Stimulated activated CD4-positive, alpha-beta T cell treated with anti-CD3 and anti-CD28 coated beads, Interleukin-4, amount 100 ng/mL, for 24 hours (primary cell): ENCODE results near the gene AKAP6.
"Not testable (repeated sequence)": the region's sequence is repeated elsewhere in the genome, so short reads cannot be mapped to it uniquely, and the experiment has no call there.

ENCODE experiments used
- DNase-seq: peaks from one replicate; pipeline ENCODE4 v3.0.0-alpha.2; 2020

The AKAP6 gene

DNA sequence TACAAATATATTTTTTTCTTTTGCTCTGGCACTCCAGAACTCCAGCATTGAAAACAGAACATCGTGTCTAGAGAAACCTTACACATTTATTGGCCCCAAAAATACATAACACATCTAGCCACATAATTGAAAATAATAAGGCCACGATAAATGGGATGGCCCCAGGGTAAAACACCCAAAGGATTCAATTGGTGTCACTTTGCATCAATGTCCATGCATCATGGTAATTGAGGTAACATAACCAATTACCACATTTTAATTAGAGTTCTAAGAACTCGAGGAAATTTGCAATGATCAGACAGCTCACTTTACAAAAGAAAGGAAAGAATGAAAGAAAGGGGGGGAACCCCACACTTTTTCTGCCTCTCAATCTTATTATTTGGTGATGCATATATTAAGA, 457.8 kb downstream of the AKAP6 start:
- no peak for DNase-seq

DNA sequence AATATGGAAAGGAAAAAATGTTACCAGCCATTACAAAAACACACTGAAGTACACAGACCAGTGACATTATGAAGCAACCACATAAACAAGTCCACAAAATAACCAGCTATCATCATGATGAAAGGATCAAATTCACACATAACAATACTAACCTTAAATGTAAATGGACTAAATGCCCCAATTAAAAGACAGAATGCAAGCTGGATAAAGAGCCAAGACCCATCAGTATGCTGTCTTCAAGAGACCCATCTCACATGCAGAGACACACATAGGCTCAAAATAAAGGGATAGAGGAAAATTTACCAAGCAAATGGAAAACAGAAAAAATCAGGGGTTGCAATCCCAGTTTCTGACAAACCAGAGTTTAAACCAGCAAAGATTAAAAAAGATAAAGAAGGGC, 463.9 kb downstream of the AKAP6 start:
- DNase-seq, result not testable (repeated sequence)

DNA sequence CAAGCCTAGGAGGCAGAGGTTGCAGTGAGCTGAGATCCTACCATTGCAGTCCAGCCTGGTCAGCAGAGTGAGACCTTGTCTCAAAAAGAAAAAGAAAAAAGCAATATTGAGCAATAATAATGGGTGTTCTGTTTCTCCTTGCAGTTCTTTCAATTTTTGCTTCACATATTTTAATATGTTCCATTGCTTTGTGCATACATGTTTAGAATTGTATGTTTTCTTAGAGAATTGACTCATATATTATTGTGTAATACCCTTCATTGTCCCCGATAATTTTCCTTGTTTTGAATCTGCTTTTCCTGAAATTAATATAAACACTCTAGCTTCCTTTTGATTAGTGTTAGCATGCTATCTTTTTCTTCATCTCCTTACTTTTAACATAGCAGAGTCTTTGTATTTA, 471.2 kb downstream of the AKAP6 start:
- no peak for DNase-seq

DNA sequence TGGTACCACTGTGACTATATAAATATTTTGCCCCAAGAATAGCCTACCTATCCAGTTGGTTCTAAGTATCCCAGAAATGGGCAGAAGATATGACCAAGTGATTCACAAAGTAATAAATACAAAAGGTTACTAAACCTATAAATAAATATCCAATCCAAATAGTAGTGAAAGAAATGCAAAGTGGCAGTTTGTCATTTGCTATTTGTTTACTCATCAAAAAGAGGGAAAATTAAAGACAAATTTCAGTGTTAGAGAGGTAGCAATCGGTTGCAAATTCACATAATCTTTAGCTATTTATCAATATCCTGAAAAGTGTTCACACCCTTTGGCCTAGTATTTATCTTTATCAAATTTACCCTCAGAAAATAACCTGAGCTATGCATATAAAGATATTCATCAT, 473.2 kb downstream of the AKAP6 start:
- DNase-seq, result no peak

GRCh38 chr14:32805979-32806378, 476.9 kb downstream of the AKAP6 start:
- DNase-seq, result no peak

DNA sequence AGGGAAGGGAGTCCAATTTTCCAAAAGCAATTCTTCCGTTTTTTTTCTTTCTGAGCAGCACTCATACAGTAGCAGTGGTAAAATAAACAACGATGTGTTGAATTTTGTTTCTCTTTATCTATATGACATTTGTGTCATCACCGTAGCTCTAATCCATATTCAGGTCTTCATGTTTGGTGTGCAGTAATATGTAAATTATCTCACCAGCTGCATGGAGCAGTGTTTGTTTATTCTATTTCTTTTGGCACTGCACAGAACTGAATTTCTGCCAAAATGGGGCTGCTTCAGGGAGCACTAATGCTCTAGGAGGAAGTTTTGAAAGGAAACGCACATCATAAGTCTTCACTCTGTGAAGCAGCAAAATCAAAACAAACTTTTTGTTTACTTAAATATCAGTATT, 479.5 kb downstream of the AKAP6 start:
- DNase-seq, result no peak

DNA sequence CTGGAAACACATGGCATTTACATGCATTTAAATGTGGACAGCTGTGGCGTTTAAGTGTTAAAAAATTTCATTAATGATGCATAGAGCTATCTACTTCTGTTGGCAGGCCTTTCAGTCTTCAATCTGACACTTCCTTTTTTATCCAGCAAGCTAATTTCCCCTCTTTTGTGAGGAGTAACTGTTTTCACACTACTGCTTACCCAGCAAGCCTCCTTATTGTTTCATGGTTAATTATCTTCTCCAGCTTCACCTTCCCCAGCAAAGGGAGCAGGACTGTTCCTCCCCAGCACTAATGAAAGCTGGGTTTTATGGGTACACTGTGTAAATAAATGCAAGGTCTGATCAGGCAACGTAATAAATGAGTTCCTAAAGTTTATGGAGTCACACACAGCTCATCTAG, 480.2 kb downstream of the AKAP6 start:
- DNase-seq, result no peak

GRCh38 chr14:32813401-32813800, 484.3 kb downstream of the AKAP6 start:
- no peak for DNase-seq

DNA sequence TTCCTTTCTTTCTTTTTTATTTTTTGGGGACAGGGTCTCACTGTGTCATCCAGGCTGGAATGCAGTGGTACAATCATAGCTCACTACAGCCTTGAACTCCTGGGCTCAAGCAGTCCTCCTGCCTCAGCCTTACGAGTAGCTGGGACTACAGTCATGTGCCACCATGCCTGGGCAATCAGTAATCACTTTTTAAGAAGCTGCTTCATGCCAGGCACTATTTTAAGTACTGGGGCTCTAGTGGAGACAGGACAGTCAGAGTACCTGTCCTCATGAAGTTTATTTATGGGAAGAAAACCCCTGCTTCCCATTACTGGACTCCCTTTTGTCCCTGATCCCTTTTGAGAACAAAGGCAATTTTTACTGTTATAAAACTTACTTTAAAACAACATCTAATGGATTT, 485.6 kb downstream of the AKAP6 start:
- no peak for DNase-seq

DNA sequence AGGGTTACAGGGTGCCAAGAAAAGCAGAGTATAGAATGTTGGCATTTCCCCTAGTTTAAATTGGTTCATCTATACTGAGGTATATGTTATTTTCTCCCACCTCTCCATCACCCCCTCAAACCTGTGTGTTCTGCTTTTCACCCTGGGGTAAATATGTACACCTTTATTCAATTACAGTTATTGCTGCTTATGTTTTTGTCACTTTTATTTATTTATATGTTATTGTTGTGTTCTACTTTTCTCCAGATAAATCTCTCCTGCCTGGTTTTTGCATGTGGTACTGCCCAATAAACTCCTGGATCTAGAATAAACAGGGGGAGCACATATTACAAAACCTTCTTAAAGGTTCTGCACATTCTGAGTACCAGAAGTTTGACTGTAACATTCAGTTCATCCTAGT, 487.5 kb downstream of the AKAP6 start:
- DNase-seq, result no peak

GRCh38 chr14:32817780-32818179, 488.7 kb downstream of the AKAP6 start:
- DNase-seq, result no peak

- no peak for DNase-seq
Observed at GRCh38 chr14:32818581-32818980, 489.5 kb downstream of the AKAP6 start.

DNA sequence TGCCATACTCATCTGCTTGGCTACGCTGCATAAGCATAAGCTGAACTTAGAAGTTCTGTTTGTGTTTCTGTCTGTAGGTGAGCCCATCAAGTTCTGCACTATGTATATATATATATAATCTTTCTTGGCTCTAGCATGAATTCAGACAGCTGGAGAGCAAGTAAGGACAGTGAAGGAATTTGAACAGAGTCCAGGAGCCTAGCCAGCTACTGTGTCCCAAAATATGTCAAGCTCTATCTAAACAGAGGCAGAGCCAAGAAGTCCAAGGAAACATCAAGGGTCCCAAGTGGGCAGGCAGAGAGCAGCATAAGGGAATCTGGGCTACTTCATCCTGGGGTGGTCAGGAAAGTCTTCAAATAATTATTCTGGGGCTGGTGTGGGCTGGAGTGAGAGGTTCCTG, 491.1 kb downstream of the AKAP6 start:
- DNase-seq, result no peak

- DNase-seq, result no peak
Observed at GRCh38 chr14:32820682-32821081, 491.6 kb downstream of the AKAP6 start.

GRCh38 chr14:32821964-32822653, 493.0 kb downstream of the AKAP6 start:
- DNase-seq, result no peak

GRCh38 chr14:32823706-32824105, 494.6 kb downstream of the AKAP6 start:
- no peak for DNase-seq

- no peak for DNase-seq
Observed at GRCh38 chr14:32824195-32824594, 495.1 kb downstream of the AKAP6 start.

- DNase-seq, result no peak
Observed at GRCh38 chr14:32825058-32825457, 496.0 kb downstream of the AKAP6 start.

DNA sequence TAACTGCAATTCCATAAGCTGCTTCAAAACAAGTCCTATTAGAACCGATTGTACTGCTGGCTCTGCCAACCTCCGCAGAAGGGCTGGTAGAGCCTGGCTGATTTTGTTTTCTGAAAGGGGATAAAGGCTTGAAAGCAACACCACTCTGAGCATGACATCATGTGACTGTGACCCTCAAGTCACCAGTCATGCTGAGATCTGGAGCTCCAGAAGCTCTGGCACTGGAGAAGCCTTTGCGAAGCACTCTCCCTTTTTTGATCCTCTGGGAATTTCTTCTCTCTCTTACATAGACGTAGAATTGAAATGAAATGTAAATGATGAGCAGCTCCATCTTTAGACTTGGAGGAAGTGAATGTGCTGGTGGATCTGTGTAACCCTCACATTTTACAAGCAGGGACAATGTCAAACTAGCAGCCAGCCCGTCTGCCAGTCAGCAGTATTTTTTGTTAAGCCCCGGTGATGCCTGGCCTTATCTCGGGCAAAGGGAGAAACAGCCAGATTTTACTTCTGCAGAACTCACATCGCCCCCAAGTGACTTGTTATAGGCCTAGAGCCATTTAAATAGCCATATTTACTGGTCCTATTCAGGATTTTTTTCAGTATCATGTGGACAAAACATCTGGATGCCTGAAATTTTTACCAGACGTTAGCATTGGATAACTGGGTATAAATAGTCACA, 497.4 kb downstream of the AKAP6 start:
- DNase-seq, result no peak

DNA sequence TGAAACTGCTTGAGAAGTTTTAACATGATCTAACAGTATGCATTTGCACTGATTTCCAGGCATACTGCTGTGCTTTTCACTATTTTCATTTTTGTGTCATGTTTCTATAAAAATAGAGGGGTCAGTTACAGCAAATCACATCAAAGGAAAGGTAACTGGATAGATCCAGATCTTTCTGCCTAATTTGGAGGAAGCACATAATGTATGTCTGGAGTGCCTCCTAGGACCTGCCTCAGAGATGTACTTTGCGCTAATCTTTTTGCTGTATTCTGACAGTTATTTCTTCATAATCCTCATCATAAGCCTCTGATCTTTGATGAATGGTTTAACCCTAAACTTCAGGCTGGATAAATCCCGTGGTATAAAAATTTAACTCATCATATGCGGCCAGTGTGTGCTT, 498.4 kb downstream of the AKAP6 start:
- no peak for DNase-seq

DNA sequence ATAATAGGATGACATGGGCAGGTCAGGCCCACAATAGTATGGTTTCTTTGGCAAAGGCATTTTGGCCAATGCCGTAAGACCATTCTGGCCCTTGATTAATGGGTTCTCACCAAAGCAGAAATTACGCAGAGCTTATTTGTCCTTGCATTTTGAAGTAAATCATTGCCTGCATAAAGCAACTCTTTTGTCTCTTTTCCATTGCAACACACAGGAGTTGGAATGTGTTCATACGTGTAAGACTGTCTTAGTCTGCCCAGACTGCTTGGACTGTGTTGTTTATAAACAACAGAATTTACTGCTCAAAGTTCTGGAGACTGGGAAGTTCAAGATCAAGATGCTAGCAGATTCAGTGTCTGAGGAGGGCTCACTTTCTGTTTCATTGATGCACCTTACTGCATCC, 506.8 kb downstream of the AKAP6 start:
- DNase-seq, result no peak

DNA sequence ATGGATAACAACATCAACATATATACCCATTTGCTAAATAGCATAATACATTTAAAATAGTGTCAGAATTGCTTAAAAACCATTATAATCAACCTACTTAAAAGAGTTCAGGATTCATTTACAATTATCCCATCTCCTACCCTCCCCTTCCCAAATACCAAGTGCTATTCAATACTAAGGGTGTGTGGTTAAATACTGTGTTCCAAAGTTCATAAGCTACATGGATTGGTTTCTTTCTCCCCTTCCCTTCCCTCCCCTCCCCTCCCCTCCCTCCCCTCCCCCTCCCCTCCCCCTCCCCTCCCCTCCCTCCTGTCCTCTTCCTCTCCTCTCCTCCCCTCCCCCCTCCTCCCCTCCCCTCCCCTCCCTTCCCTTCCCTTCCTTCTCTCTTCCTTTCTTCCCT, 512.6 kb downstream of the AKAP6 start:
- DNase-seq, result no peak

DNA sequence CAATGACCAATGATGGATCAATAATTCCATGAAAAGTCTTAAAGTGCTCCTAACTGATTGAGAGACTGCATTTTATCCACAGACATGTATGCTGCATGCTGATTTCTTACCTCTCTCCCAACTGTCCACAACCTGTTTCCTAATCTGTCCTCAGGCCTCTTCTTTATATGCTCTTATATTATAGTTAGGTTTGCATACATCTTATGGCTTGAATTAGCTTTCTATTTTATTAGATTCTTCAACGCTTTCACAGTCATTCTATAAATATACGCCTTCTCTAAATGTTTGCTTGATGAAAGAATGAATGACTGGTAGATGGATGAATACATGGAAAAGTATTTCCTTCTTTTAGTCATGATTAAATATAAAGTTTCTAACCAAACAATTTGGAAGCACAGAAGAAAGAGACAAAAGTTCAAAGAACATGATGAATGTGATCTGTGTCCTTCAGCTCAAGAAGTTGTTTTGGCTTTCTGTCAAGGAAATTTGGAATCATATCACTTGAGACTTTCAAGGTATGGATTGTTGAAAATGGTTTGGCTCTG, 517.8 kb downstream of the AKAP6 start:
- DNase-seq, result no peak

GRCh38 chr14:32847867-32848266, 518.8 kb downstream of the AKAP6 start:
- no peak for DNase-seq
